HepG2 (cell line): Measurements from ENCODE around the gene KPNB1. TPM values are rescaled to one million over a fixed set of nuclear protein-coding genes. Genes with fewer than 3 reads are reported as not detected.

Source experiments
- ATAC-seq: fragments of 200-7000 bp; cut with Tn5 transposase; 3 replicates; pipeline ENCODE4 v1.9.1; 2020; ENCODE audit warnings: mild to moderate bottlenecking, moderate library complexity
- BruUV-seq: library from RNA; stranded (reverse); fragments of 400-500 nt; replicated peaks from 2 replicates; lab custom pipeline; 2021; lab: Mats Ljungman, UMichigan
- CTCF ChIA-PET: fragments of 300-600 bp; formaldehyde crosslinking; extraction: SDS; loops from one replicate; lab custom pipeline; 2021; ENCODE audit warnings: low total read pairs, inconsistent platforms, low intra/inter-chr PET ratio; lab: Yijun Ruan, JAX
- POLR2A ChIA-PET: fragments of 350-600 bp; sonication (Branson Sonifier 250); formaldehyde crosslinking; loops from one replicate; lab custom pipeline; 2020; ENCODE audit warnings: antibody characterized with exemption, inconsistent platforms; lab: Yijun Ruan, JAX
- DNase-seq: peaks from one replicate; pipeline ENCODE4 v3.0.0-alpha.2; 2015; ENCODE audit warnings: low spot score
- FAIRE-seq: peaks from 3 replicates; lab custom pipeline; 2011; peaks lifted over from hg19 to GRCh38; lab: Jason Lieb, UNC
- H2AFZ ChIP-seq: one replicate; pipeline ENCODE4 v1.6.1; 2011; ENCODE audit warnings: low read length, inconsistent platforms
- H3K27ac ChIP-seq: fragments of 300-600 bp; 3 replicates; pipeline ENCODE4 v1.8.0; 2011; ENCODE audit warnings: mixed run types, mild to moderate bottlenecking, mixed read lengths, low read length, inconsistent platforms; ENCODE audit not compliant: insufficient read depth; ENCODE audit errors: extremely low read length
- H3K27me3 ChIP-seq, 2 experiments: fragments of 200-600 bp in 1 of 2; 2 replicates in 1 of 2; 3 replicates in 1 of 2; pipeline versions ENCODE4 v1.6.0 to v1.8.0; 2011; ENCODE audit warnings: low read length in 2 of 2, mild to moderate bottlenecking in 2 of 2, moderate library complexity in 2 of 2, inconsistent platforms in 1 of 2; ENCODE audit not compliant: insufficient read depth in 2 of 2, control insufficient read depth in 1 of 2
- H3K36me3 ChIP-seq, 2 experiments: fragments of 200-600 bp in 1 of 2; replicated peaks in 1 of 2; 2 replicates in 1 of 2; 3 replicates in 1 of 2; pipeline versions ENCODE4 v1.5.1 to v1.8.0; 2011; ENCODE audit warnings: low read length in 2 of 2, inconsistent platforms in 1 of 2; ENCODE audit not compliant: insufficient read depth in 2 of 2, control insufficient read depth in 1 of 2
- H3K4me1 ChIP-seq: 2 replicates; pipeline ENCODE4 v1.5.1; 2012; ENCODE audit warnings: low read length, inconsistent platforms; ENCODE audit not compliant: insufficient read depth
- H3K4me2 ChIP-seq: 2 replicates; pipeline ENCODE4 v1.6.0; 2011; ENCODE audit warnings: low read depth, low read length, inconsistent platforms
- H3K4me3 ChIP-seq, 3 experiments: fragments of 200-600 bp in 1 of 3; sonication (generic), shearing (Covaris generic) in 1 of 3; replicated peaks in 1 of 3; 2 replicates each; pipeline ENCODE4 v1.5.1; 2011 to 2016; ENCODE audit warnings: low read length in 3 of 3, inconsistent platforms in 2 of 3, low read depth in 2 of 3, mild to moderate bottlenecking in 2 of 3, control low read depth in 1 of 3, mixed read lengths in 1 of 3; ENCODE audit not compliant: insufficient read depth in 1 of 3
- H3K79me2 ChIP-seq: one replicate; pipeline ENCODE4 v1.6.1; 2011; ENCODE audit warnings: low read length, inconsistent platforms; ENCODE audit not compliant: insufficient read depth
- H3K9ac ChIP-seq: 2 replicates; pipeline ENCODE4 v1.6.0; 2011; ENCODE audit warnings: mild to moderate bottlenecking, low read depth, low read length, inconsistent platforms; ENCODE audit not compliant: insufficient read depth
- H3K9me3 ChIP-seq: 2 replicates; pipeline ENCODE4 v1.5.1; 2012; ENCODE audit warnings: mild to moderate bottlenecking, low read length
- H4K20me1 ChIP-seq: 2 replicates; pipeline ENCODE4 v1.6.0; 2011; ENCODE audit warnings: inconsistent platforms, mild to moderate bottlenecking, low read length, moderate library complexity; ENCODE audit not compliant: insufficient read depth
- CHD4 ChIP-seq: fragments of 200-600 bp; sonication (generic); IDR thresholded peaks from 2 replicates; pipeline ENCODE4 v1.7.0; 2017; ENCODE audit warnings: mild to moderate bottlenecking, low read length, borderline replicate concordance
- DMAP1 ChIP-seq: IDR thresholded peaks from 2 replicates; pipeline ENCODE4 v1.6.1; 2016
- GABPA ChIP-seq, 2 experiments: IDR thresholded peaks; 2 replicates each; pipeline ENCODE4 v1.6.1; 2011 to 2016; ENCODE audit warnings: low read depth in 2 of 2, low read length in 1 of 2, missing biosample characterization in 1 of 2, missing genetic modification characterization in 1 of 2
- HNRNPH1 ChIP-seq: fragments of 200-400 bp; formaldehyde crosslinking; optimal IDR thresholded peaks from 2 replicates; pipeline ENCODE3; 2017; ENCODE audit warnings: mild to moderate bottlenecking, low read depth, low read length
- HOXA9 ChIP-seq: sonication (generic); formaldehyde crosslinking; IDR thresholded peaks from 2 replicates; pipeline ENCODE4 v1.8.1; 2022; ENCODE audit warnings: missing genetic modification reagents, mild to moderate bottlenecking, moderate library complexity, borderline replicate concordance
- NFKBIZ ChIP-seq: IDR thresholded peaks from 2 replicates; pipeline ENCODE4 v1.6.1; 2018; ENCODE audit warnings: missing genetic modification reagents, missing compliant biosample characterization
- SRSF9 ChIP-seq: fragments of 200-400 bp; formaldehyde crosslinking; IDR thresholded peaks from 2 replicates; pipeline ENCODE4 v1.6.1; 2018; ENCODE audit warnings: borderline replicate concordance, mild to moderate bottlenecking, low read depth, low read length; ENCODE audit not compliant: insufficient read depth, poor library complexity, severe bottlenecking
- TARDBP ChIP-seq: sonication (generic); formaldehyde crosslinking; IDR thresholded peaks from 2 replicates; pipeline ENCODE4 v1.8.0; 2022; ENCODE audit warnings: mild to moderate bottlenecking, missing genetic modification reagents
- ZNF12 ChIP-seq: sonication (generic); formaldehyde crosslinking; IDR thresholded peaks from 2 replicates; pipeline ENCODE4 v1.5.0; 2020; ENCODE audit warnings: missing genetic modification reagents
- ZNF230 ChIP-seq: sonication (generic); formaldehyde crosslinking; IDR thresholded peaks from 2 replicates; pipeline ENCODE4 v1.4.0; 2020; ENCODE audit warnings: mild to moderate bottlenecking, missing genetic modification reagents
- ZNF292 ChIP-seq: sonication (generic); formaldehyde crosslinking; IDR thresholded peaks from 2 replicates; pipeline ENCODE4 v1.8.1; 2022; ENCODE audit warnings: mild to moderate bottlenecking, low read depth, missing genetic modification reagents, borderline replicate concordance
- ZNF34 ChIP-seq: sonication (generic); formaldehyde crosslinking; IDR thresholded peaks from 2 replicates; pipeline ENCODE4 v1.4.0; 2020; ENCODE audit warnings: mild to moderate bottlenecking, missing genetic modification reagents, borderline replicate concordance
- WGBS: methylation state at CpG from one replicate; pipeline ENCODE4 v1.1.6; 2017; ENCODE audit warnings: low lambda C conversion rate; 5-methylcytosine and 5-hydroxymethylcytosine counted together
- in situ Hi-C: cut with HindIII; loops from 2 replicates; pipeline ENCODE4 v1.10.0; 2017; ENCODE audit warnings: low pct_unique_long_range_greater_than_20kb; ENCODE audit not compliant: extremely low pct_ligation_motif_present
- intact Hi-C: fragments of 100-400 bp; cut with micrococcal nuclease; formaldehyde crosslinking; loops from one replicate; pipeline ENCODE4 v1.10.0; 2022; ENCODE audit not compliant: unreplicated experiment
- polyA plus RNA-seq, 8 experiments: library from polyadenylated mRNA; depleted of rRNA in 3 of 8; stranded (reverse) in 7 of 8; unstranded in 1 of 8; fragments of >200 nt; fragmentation: Illumina TruSeq in 4 of 8; extraction: Trizol in 4 of 8; gene quantifications; 2 replicates each; pipeline versions ENCODE4 v1.2.1 to v1.2.3, GENCODE V29; 2011 to 2016; ENCODE audit warnings: low read depth in 4 of 8, missing spikeins in 1 of 8, mixed read lengths in 1 of 8; ENCODE audit not compliant: insufficient read depth in 1 of 8
- total RNA-seq, 5 experiments: library from RNA; depleted of rRNA; stranded (reverse); fragments of >200 nt; fragmentation: Illumina TruSeq; extraction: Trizol; gene quantifications; 2 replicates each; pipeline ENCODE4 v1.2.3, GENCODE V29; 2016; ENCODE audit warnings: low read depth in 1 of 5
- TF ChIP-seq, protein P1 (sequence below): sonication (generic); formaldehyde crosslinking; IDR thresholded peaks from 2 replicates; pipeline ENCODE4 v1.4.0; 2020; ENCODE audit warnings: missing genetic modification reagents
- TF ChIP-seq, protein P2 (sequence below): sonication (generic); formaldehyde crosslinking; IDR thresholded peaks from 2 replicates; pipeline ENCODE4 v1.8.1; 2023; ENCODE audit warnings: mild to moderate bottlenecking, missing genetic modification reagents
- TF ChIP-seq, protein P3 (sequence below): sonication (generic); formaldehyde crosslinking; IDR thresholded peaks from 2 replicates; pipeline ENCODE4 v1.4.0; 2020; ENCODE audit warnings: missing genetic modification reagents, borderline replicate concordance
- TF ChIP-seq, protein P4 (sequence below): fragments of 450-650 bp; IDR thresholded peaks from 2 replicates; pipeline ENCODE4 v1.6.1; 2017

KPNB1 gene
- total and polyA plus RNA-seq, 2 of the 13 experiments (the other 11 are each of a cell fraction or from before 2014, with no cell fraction given), result 164 to 424 TPM

DNA sequence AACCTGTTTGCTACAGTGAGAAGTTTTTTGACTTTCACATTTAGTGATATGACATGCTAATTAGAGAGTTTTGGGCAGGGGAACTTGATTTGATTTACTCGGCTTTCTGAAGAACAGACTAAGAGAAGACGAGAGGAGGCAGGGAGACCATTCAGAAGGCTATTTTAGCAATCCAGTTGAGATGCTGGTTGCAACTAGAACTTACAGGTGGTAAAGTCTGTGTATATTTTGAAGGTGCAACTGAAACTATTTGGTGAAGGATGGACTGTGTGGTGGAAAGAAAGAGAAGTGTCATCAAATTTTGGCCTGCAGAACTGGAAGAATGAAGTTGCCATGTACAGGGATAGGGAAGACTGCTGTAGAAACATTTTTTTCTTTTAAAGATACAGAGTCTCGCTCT, 42.2 kb upstream of the KPNB1 start:
- in situ Hi-C loops, result loop anchor here (25.0 kb wide), 2 partner anchors 95 to 245 kb away; no protein-coding TSS in a partner anchor
- no TSS peak for BruUV-seq
- POLR2A ChIA-PET, result no interaction called here
- Histone ChIP-seq H3K4me1 (peaks cover 31% of the 10 kb centered on the region), H3K27ac (no peak overlapping the region), H3K79me2 (no peaks in the 10 kb centered on the region), H4K20me1 (no peaks in the 10 kb centered on the region), H3K4me3 (no peak overlapping the region)
- intact Hi-C loops, result no loop called here
- over 99% methylated on average over 3 of the region's 3 CpGs for WGBS
- no peak for TF ChIP-seq DMAP1
- TF ChIP-seq, protein P1, sequence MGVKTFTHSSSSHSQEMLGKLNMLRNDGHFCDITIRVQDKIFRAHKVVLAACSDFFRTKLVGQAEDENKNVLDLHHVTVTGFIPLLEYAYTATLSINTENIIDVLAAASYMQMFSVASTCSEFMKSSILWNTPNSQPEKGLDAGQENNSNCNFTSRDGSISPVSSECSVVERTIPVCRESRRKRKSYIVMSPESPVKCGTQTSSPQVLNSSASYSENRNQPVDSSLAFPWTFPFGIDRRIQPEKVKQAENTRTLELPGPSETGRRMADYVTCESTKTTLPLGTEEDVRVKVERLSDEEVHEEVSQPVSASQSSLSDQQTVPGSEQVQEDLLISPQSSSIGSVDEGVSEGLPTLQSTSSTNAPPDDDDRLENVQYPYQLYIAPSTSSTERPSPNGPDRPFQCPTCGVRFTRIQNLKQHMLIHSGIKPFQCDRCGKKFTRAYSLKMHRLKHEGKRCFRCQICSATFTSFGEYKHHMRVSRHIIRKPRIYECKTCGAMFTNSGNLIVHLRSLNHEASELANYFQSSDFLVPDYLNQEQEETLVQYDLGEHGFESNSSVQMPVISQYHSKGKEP (CRISPR knock-in tag), result no peak
- TF ChIP-seq, protein P2, sequence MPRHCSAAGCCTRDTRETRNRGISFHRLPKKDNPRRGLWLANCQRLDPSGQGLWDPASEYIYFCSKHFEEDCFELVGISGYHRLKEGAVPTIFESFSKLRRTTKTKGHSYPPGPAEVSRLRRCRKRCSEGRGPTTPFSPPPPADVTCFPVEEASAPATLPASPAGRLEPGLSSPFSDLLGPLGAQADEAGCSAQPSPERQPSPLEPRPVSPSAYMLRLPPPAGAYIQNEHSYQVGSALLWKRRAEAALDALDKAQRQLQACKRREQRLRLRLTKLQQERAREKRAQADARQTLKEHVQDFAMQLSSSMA (CRISPR knock-in tag), result no peak
- no peak for TF ChIP-seq CHD4
- no peak for TF ChIP-seq SRSF9
- no peak for TF ChIP-seq ZNF292
- TF ChIP-seq ZNF34, result no peak
- no peak for TF ChIP-seq NFKBIZ
- no peak for TF ChIP-seq ZNF230 (CRISPR knock-in tag)
- TF ChIP-seq ZNF12 (CRISPR knock-in tag), result no peak
- TF ChIP-seq GABPA (IDR thresholded peaks at IDR 0.05; ENCODE audit: low read depth, low read length), result no peak
- TF ChIP-seq GABPA (CRISPR knock-in tag; IDR thresholded peaks at IDR 0.05; ENCODE audit: low read depth), result no peak
- TF ChIP-seq HNRNPH1, result no peak
- TF ChIP-seq, protein P3, sequence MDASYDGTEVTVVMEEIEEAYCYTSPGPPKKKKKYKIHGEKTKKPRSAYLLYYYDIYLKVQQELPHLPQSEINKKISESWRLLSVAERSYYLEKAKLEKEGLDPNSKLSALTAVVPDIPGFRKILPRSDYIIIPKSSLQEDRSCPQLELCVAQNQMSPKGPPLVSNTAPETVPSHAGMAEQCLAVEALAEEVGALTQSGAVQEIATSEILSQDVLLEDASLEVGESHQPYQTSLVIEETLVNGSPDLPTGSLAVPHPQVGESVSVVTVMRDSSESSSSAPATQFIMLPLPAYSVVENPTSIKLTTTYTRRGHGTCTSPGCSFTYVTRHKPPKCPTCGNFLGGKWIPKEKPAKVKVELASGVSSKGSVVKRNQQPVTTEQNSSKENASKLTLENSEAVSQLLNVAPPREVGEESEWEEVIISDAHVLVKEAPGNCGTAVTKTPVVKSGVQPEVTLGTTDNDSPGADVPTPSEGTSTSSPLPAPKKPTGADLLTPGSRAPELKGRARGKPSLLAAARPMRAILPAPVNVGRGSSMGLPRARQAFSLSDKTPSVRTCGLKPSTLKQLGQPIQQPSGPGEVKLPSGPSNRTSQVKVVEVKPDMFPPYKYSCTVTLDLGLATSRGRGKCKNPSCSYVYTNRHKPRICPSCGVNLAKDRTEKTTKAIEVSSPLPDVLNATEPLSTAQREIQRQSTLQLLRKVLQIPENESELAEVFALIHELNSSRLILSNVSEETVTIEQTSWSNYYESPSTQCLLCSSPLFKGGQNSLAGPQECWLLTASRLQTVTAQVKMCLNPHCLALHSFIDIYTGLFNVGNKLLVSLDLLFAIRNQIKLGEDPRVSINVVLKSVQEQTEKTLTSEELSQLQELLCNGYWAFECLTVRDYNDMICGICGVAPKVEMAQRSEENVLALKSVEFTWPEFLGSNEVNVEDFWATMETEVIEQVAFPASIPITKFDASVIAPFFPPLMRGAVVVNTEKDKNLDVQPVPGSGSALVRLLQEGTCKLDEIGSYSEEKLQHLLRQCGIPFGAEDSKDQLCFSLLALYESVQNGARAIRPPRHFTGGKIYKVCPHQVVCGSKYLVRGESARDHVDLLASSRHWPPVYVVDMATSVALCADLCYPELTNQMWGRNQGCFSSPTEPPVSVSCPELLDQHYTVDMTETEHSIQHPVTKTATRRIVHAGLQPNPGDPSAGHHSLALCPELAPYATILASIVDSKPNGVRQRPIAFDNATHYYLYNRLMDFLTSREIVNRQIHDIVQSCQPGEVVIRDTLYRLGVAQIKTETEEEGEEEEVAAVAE, result no peak
- TF ChIP-seq TARDBP (CRISPR knock-in tag), result no peak
- TF ChIP-seq HOXA9 (CRISPR knock-in tag), result no peak
- TF ChIP-seq, protein P4, sequence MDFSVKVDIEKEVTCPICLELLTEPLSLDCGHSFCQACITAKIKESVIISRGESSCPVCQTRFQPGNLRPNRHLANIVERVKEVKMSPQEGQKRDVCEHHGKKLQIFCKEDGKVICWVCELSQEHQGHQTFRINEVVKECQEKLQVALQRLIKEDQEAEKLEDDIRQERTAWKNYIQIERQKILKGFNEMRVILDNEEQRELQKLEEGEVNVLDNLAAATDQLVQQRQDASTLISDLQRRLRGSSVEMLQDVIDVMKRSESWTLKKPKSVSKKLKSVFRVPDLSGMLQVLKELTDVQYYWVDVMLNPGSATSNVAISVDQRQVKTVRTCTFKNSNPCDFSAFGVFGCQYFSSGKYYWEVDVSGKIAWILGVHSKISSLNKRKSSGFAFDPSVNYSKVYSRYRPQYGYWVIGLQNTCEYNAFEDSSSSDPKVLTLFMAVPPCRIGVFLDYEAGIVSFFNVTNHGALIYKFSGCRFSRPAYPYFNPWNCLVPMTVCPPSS, result no peak
- TF ChIP-seq, all 625 proteins: peak for 0
- FAIRE-seq (no peak), ATAC-seq (no peak), DNase-seq (no peak)
- no peak overlapping the region for H3K9ac ChIP-seq
- H3K9me3 ChIP-seq, result no peaks in the 10 kb centered on the region
- peaks cover 19 to 65% of the 10 kb centered on the region in 2 experiments for H3K36me3 ChIP-seq
- no peaks in the 10 kb centered on the region for H3K27me3 ChIP-seq
- no peak overlapping the region for H3K4me2 ChIP-seq
- no peak overlapping the region for H2AFZ ChIP-seq
- CTCF ChIA-PET, result no interaction called here
